Peyer's patch (tissue), 4 donors: ENCODE results near the gene PRAF2.

Experiments used
- POLR2A ChIP-seq, 2 donors: fragments of 450-650 bp; IDR thresholded peaks; one replicate each; pipeline ENCODE4 v1.5.1; 2017; ENCODE audit warnings: antibody characterized with exemption in 2 of 2, mild to moderate bottlenecking in 2 of 2, moderate library complexity in 2 of 2
- TF ChIP-seq, protein P1 (sequence below), 6 experiments: fragments of 450-650 bp in 4 of 6; fragments of 200-600 bp in 2 of 6; sonication (generic) in 1 of 6; IDR thresholded peaks; one replicate each; pipeline ENCODE4 v1.5.1; 2017 to 2019; ENCODE audit warnings: antibody characterized with exemption in 6 of 6, mild to moderate bottlenecking in 3 of 6, moderate library complexity in 1 of 6

DNA sequence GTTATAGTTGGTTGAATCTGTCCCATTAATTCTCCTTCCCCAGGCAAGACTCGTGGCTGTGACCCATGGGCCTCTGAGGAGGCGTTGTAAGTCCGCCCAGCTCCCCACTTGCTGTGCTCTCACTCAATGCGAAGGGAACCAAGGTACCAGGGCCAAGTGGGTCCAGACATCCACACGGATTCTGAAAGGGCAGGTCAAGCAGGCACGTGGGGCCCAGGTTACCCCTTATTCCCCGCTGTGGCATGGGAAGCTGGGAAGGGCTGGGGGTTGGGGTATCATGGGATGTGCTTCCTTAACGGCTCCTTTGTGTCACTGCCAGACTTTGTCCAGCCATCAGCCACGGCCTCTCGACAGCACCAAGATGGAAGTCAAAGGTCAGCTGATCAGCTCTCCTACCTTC, 11.9 kb downstream of the PRAF2 start:
- TF ChIP-seq, protein P1, sequence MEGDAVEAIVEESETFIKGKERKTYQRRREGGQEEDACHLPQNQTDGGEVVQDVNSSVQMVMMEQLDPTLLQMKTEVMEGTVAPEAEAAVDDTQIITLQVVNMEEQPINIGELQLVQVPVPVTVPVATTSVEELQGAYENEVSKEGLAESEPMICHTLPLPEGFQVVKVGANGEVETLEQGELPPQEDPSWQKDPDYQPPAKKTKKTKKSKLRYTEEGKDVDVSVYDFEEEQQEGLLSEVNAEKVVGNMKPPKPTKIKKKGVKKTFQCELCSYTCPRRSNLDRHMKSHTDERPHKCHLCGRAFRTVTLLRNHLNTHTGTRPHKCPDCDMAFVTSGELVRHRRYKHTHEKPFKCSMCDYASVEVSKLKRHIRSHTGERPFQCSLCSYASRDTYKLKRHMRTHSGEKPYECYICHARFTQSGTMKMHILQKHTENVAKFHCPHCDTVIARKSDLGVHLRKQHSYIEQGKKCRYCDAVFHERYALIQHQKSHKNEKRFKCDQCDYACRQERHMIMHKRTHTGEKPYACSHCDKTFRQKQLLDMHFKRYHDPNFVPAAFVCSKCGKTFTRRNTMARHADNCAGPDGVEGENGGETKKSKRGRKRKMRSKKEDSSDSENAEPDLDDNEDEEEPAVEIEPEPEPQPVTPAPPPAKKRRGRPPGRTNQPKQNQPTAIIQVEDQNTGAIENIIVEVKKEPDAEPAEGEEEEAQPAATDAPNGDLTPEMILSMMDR (IDR thresholded peaks at IDR 0.05) = no peak
- TF ChIP-seq POLR2A (IDR thresholded peaks at IDR 0.05) = no peak
